Measurements from ENCODE around the gene VPS45. TPM values are rescaled to one million over a fixed set of nuclear protein-coding genes. Genes with fewer than 3 reads are reported as not detected.

Gene VPS45
- total and polyA plus RNA-seq, 4 donors: 19.7 to 58.2 (median 46.2) TPM

DNA sequence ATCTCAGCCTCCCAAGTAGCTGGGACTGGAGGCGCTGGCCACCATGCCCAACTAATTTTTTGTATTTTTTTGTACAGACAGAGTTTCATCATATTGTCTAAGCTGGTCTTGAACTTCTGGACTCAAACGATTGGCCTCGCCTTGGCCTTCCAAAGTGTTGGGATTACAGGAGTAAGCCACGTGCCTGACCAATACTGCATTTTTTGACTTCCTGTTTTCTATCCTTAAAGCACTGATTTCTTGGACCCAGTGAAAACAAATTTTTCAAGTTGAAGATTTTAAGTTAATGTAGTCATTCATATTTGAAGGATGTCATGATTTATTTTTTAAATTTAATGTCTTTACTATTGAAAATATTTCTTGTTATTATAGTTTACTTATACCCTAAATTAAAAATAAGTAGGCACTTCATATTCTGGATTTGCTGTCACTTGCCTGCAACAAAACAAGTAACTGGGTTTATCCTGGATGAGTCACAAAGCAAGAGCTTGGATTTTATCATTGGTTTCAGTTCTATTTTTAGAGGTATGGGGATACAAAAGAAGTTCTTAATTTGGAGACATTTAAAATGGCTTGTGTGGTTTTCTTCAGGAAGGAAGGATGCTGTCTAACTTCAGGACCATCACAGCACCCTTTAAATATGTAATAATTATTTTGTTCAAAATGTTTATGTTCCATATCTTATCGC lies 2.2 kb upstream of the VPS45 start:
- Histone ChIP-seq H3K4me3 (ENCODE audit: low read length in 2 of 2) (no peak overlapping the region), H3K4me1 (ENCODE audit: control insufficient read depth in 1 of 2, insufficient read depth in 2 of 2, low read length in 2 of 2) (peaks cover 3 to 4% of the 10 kb centered on the region in 2 donors), H3K27me3 (ENCODE audit: control insufficient read depth in 1 of 2, insufficient read depth in 2 of 2, low read length in 1 of 2) (no peaks in the 10 kb centered on the region), H3K9me3 (ENCODE audit: control insufficient read depth, low read length) (no peaks in the 10 kb centered on the region), H3K36me3 (ENCODE audit: control insufficient read depth in 1 of 2, insufficient read depth in 2 of 2, low read length in 1 of 2) (no peaks in the 10 kb centered on the region), H3K27ac (ENCODE audit: low read depth in 1 of 2, low read length in 2 of 2) (peak overlapping the region in 1 of 2 donors; percentile 7)
- ATAC-seq (ENCODE audit: low FRiP score): no peak
- intact Hi-C loops (cut with DNase I): no loop called here
- DNase-seq: no peak
- 52 to 61% methylated on average over 5 of the region's 5 CpGs for WGBS, 2 donors

DNA sequence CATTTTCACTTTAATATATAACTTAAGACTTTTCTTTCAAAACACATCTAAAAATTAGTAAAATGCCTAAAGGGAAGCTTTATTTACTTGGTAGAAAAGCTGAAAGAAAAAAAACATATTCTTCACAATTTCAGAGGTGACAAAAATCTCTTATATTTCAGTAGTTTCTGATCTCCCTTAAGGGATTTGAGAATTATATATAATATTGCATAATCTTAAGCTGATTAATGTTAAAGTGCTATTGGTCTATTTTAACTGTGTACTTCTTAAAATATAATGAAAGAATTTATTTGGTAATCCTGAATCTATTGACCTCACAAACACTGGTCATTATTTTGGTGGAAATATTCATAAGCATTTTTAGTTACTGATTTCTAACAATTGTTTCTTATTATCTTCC lies 1.2 kb upstream of the VPS45 start:
- intact Hi-C loops (cut with DNase I): no loop called here

DNA sequence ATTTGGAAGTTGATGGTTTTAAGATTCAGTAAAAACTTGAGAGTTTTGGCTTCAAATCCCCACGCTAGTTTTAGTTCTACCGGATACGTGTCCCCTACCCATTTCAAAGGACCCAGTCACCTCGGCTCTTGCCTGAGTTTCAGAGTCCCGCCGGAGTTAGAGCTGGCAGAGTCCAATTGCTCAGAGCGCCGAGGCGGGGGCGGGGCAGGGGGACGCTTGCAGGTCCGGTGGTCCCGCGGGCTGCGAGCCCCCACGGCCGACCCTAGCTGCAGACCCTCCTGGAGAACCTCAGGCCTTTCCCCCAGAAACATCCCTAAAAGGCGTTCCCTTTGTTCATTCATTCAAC lies 765 bp upstream of the VPS45 start:
- DNase-seq: peak; percentile 74 to 84
- WGBS, 2 donors: 0% methylated on average over 18 of the region's 18 CpGs
- H3K4me1 ChIP-seq (ENCODE audit: control insufficient read depth in 1 of 2, insufficient read depth in 2 of 2, low read length in 2 of 2): peaks cover 2 to 4% of the 10 kb centered on the region in 2 donors

More for the DNA sequence above, 1.2 kb upstream of the VPS45 start:
- peaks cover 3 to 4% of the 10 kb centered on the region in 2 donors for H3K4me1 ChIP-seq (ENCODE audit: control insufficient read depth in 1 of 2, insufficient read depth in 2 of 2, low read length in 2 of 2)
- H3K4me3 ChIP-seq (ENCODE audit: low read length in 2 of 2): peak overlapping the region; percentile 59 to 90
- ATAC-seq (ENCODE audit: low FRiP score) (no peak), DNase-seq (no peak)
- no peaks in the 10 kb centered on the region for H3K36me3 ChIP-seq (ENCODE audit: control insufficient read depth in 1 of 2, insufficient read depth in 2 of 2, low read length in 1 of 2)
- H3K27me3 ChIP-seq (ENCODE audit: control insufficient read depth in 1 of 2, insufficient read depth in 2 of 2, low read length in 1 of 2): no peaks in the 10 kb centered on the region
- H3K9me3 ChIP-seq (ENCODE audit: control insufficient read depth, low read length): no peaks in the 10 kb centered on the region
- H3K27ac ChIP-seq (ENCODE audit: low read depth in 1 of 2, low read length in 2 of 2): peak overlapping the region in 1 of 2 donors; percentile 49

DNA sequence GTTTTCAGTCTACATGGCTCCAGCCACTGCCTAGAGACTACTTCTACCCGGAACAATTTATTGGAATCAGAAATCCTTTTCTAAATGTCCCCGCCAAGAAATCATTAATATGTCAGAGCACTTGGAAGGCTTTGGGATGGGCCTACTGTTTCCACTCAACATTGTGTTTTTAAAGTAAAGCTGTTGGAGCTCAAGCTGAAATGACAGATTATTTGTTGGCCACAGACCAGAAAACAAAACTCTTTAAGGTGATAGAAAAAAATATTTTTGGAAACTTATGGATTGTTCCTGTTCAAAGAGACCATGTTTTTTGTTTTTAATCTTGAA lies 496 bp downstream of the VPS45 start:
- H3K4me1 ChIP-seq (ENCODE audit: control insufficient read depth in 1 of 2, insufficient read depth in 2 of 2, low read length in 2 of 2): peaks cover 0 to 4% of the 10 kb centered on the region in 2 donors
- peak overlapping the region; percentile 90 to 91 for H3K4me3 ChIP-seq (ENCODE audit: low read length in 2 of 2)
- no peaks in the 10 kb centered on the region for H3K9me3 ChIP-seq (ENCODE audit: control insufficient read depth, low read length)
- no peaks in the 10 kb centered on the region for H3K27me3 ChIP-seq (ENCODE audit: control insufficient read depth in 1 of 2, insufficient read depth in 2 of 2, low read length in 1 of 2)
- peak overlapping the region in 1 of 2 donors; percentile 55 for H3K27ac ChIP-seq (ENCODE audit: low read depth in 1 of 2, low read length in 2 of 2)
- intact Hi-C loops (cut with DNase I): no loop called here
- H3K36me3 ChIP-seq (ENCODE audit: control insufficient read depth in 1 of 2, insufficient read depth in 2 of 2, low read length in 1 of 2): no peaks in the 10 kb centered on the region
- 0 to 1% methylated on average over 2 of the region's 2 CpGs for WGBS, 2 donors
- no peak for ATAC-seq (ENCODE audit: low FRiP score)
- DNase-seq: no peak

More for the DNA sequence above, 765 bp upstream of the VPS45 start:
- Histone ChIP-seq H3K4me3 (ENCODE audit: low read length in 2 of 2) (peak overlapping the region; percentile 59 to 90), H3K27me3 (ENCODE audit: control insufficient read depth in 1 of 2, insufficient read depth in 2 of 2, low read length in 1 of 2) (no peaks in the 10 kb centered on the region), H3K27ac (ENCODE audit: low read depth in 1 of 2, low read length in 2 of 2) (peak overlapping the region; percentile 39 to 49), H3K36me3 (ENCODE audit: control insufficient read depth in 1 of 2, insufficient read depth in 2 of 2, low read length in 1 of 2) (no peaks in the 10 kb centered on the region), H3K9me3 (ENCODE audit: control insufficient read depth, low read length) (no peaks in the 10 kb centered on the region)
- peak; percentile 67 for ATAC-seq (ENCODE audit: low FRiP score)
- intact Hi-C loops (cut with DNase I): no loop called here

DNA sequence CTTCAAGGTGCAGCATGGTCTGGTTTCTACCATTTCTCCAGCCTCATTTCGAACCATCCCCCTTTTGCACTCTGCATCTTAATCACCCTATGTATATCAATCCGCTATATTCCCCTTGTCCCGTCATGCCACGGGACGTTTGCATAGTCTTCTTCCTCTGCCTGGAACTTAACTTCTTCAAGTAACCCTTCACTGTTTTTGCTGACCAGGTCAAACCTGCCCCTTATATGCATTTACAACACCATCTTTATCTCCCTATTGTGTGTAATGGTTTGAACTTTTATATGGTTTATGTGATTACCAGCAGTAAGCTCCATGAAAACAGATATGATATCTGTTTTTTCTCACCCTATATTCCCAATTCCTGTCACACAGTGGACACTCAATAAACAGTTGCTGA lies 2.3 kb downstream of the VPS45 start:
- no peak overlapping the region for H3K27ac ChIP-seq (ENCODE audit: low read depth in 1 of 2, low read length in 2 of 2)
- no peak for ATAC-seq (ENCODE audit: low FRiP score)
- H3K9me3 ChIP-seq (ENCODE audit: control insufficient read depth, low read length): no peaks in the 10 kb centered on the region
- intact Hi-C loops (cut with DNase I): no loop called here
- 86 to 87% methylated on average over 5 of the region's 5 CpGs for WGBS, 2 donors
- no peak for DNase-seq
- H3K27me3 ChIP-seq (ENCODE audit: control insufficient read depth in 1 of 2, insufficient read depth in 2 of 2, low read length in 1 of 2): no peaks in the 10 kb centered on the region
- no peaks in the 10 kb centered on the region for H3K36me3 ChIP-seq (ENCODE audit: control insufficient read depth in 1 of 2, insufficient read depth in 2 of 2, low read length in 1 of 2)
- H3K4me1 ChIP-seq (ENCODE audit: control insufficient read depth in 1 of 2, insufficient read depth in 2 of 2, low read length in 2 of 2): peaks cover 0 to 4% of the 10 kb centered on the region in 2 donors
- no peak overlapping the region for H3K4me3 ChIP-seq (ENCODE audit: low read length in 2 of 2)

DNA sequence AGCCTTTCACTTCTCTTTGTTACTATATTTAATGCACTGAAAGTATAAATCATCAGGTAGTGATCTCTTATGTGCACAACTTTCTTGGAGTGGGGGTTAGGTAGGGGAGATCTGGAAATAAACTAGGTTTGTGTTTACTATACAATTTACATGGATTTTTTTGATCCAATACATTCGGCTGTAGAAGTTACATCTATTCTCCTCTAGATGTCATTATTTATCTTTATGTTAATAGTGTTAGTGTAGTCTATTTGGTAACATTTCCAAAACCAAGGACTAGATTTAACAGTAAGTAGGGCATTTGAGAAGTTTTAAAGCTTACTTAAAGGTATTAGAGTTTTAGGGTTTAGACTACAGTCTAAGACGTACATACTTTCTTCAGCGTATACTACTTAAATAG lies 5.4 kb downstream of the VPS45 start:
- Histone ChIP-seq H3K36me3 (ENCODE audit: control insufficient read depth in 1 of 2, insufficient read depth in 2 of 2, low read length in 1 of 2) (peaks cover 0 to under 1% of the 10 kb centered on the region in 2 donors), H3K27ac (ENCODE audit: low read depth in 1 of 2, low read length in 2 of 2) (no peak overlapping the region), H3K27me3 (ENCODE audit: control insufficient read depth in 1 of 2, insufficient read depth in 2 of 2, low read length in 1 of 2) (no peaks in the 10 kb centered on the region), H3K4me3 (ENCODE audit: low read length in 2 of 2) (no peak overlapping the region), H3K4me1 (ENCODE audit: control insufficient read depth in 1 of 2, insufficient read depth in 2 of 2, low read length in 2 of 2) (peaks cover 0 to 4% of the 10 kb centered on the region in 2 donors), H3K9me3 (ENCODE audit: control insufficient read depth, low read length) (no peaks in the 10 kb centered on the region)
- 50 to 60% methylated on average over 3 of the region's 3 CpGs for WGBS, 2 donors
- intact Hi-C loops (cut with DNase I): loop anchor here (2.0 kb wide), 1 partner anchor 96 kb away; no protein-coding TSS in a partner anchor
- no peak for DNase-seq
- ATAC-seq (ENCODE audit: low FRiP score): peak; percentile 36

DNA sequence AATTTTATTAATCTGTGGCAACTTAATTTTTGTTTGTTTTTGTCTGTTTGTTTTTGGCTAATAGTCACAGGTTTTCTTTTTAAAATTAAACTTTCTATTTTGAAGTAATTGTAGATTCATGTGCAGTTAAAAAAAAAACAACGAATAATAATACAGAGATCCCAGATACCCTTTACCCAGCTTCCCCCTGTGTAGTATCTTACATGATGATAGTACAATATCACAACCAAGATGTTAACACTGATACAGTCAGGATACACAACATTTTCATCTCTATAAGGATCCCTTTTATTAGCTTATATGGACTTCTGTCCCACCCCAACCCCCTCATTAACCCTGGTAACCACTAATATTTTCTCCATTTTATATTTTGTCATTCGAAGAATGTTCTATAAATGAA lies 5.9 kb downstream of the VPS45 start:
- Histone ChIP-seq H3K27me3 (ENCODE audit: control insufficient read depth in 1 of 2, insufficient read depth in 2 of 2, low read length in 1 of 2) (no peaks in the 10 kb centered on the region), H3K4me3 (ENCODE audit: low read length in 2 of 2) (no peak overlapping the region), H3K4me1 (ENCODE audit: control insufficient read depth in 1 of 2, insufficient read depth in 2 of 2, low read length in 2 of 2) (peaks cover 0 to 4% of the 10 kb centered on the region in 2 donors), H3K27ac (ENCODE audit: low read depth in 1 of 2, low read length in 2 of 2) (no peak overlapping the region), H3K36me3 (ENCODE audit: control insufficient read depth in 1 of 2, insufficient read depth in 2 of 2, low read length in 1 of 2) (peaks cover 0 to 4% of the 10 kb centered on the region in 2 donors), H3K9me3 (ENCODE audit: control insufficient read depth, low read length) (no peaks in the 10 kb centered on the region)
- DNase-seq (no peak), ATAC-seq (ENCODE audit: low FRiP score) (no peak)
- WGBS, 2 donors: 76 to 84% methylated on average over 2 of the region's 2 CpGs
- intact Hi-C loops (cut with DNase I): loop anchor here (2.0 kb wide), 1 partner anchor 95 kb away; no protein-coding TSS in a partner anchor

DNA sequence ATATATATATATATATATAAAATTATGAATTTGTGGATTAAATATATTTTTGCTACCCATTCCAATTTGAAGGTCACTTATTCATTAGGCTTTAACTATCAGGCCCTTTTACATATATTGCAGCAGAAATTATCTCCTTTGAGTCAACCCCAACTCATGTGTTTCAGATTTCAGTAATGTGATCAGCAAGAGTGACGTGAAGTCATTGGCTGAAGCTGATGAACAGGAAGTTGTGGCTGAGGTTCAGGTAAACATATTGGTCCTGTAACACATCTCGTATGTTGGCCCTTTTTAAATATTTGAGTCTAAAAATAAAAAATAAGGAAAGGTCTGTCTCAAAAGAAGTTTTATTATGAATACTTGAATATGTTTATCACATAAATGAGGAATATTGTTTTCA lies 8.5 kb downstream of the VPS45 start:
- no peaks in the 10 kb centered on the region for H3K9me3 ChIP-seq (ENCODE audit: control insufficient read depth, low read length)
- peaks cover 0 to 9% of the 10 kb centered on the region in 2 donors for H3K36me3 ChIP-seq (ENCODE audit: control insufficient read depth in 1 of 2, insufficient read depth in 2 of 2, low read length in 1 of 2)
- ATAC-seq (ENCODE audit: low FRiP score) (no peak), DNase-seq (no peak)
- H3K4me3 ChIP-seq (ENCODE audit: low read length in 2 of 2): no peak overlapping the region
- intact Hi-C loops (cut with DNase I): no loop called here
- 76 to 77% methylated on average over 2 of the region's 2 CpGs for WGBS, 2 donors
- no peak overlapping the region for H3K27ac ChIP-seq (ENCODE audit: low read depth in 1 of 2, low read length in 2 of 2)
- H3K4me1 ChIP-seq (ENCODE audit: control insufficient read depth in 1 of 2, insufficient read depth in 2 of 2, low read length in 2 of 2): no peaks in the 10 kb centered on the region
- H3K27me3 ChIP-seq (ENCODE audit: control insufficient read depth in 1 of 2, insufficient read depth in 2 of 2, low read length in 1 of 2): no peaks in the 10 kb centered on the region

DNA sequence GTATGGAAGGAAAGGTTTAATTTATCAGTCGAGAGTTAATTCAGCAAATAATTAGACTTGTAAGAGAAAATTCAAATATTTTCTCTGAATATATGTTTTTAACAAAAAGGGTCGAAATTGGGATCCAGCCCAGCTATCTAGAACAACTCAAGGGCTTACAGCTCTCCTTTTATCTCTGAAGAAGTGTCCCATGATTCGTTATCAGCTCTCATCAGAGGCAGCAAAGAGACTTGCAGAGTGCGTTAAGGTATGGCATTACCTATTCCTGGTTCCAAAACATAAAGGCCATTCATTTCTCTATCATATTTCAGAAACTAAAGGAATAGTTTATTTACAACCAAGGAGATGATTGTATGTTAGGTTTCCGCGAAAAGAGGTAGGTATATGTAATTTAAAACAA lies 9.4 kb downstream of the VPS45 start:
- H3K4me1 ChIP-seq (ENCODE audit: control insufficient read depth in 1 of 2, insufficient read depth in 2 of 2, low read length in 2 of 2): no peaks in the 10 kb centered on the region
- H3K27ac ChIP-seq (ENCODE audit: low read depth in 1 of 2, low read length in 2 of 2): no peak overlapping the region
- H3K36me3 ChIP-seq (ENCODE audit: control insufficient read depth in 1 of 2, insufficient read depth in 2 of 2, low read length in 1 of 2): peaks cover 0 to 9% of the 10 kb centered on the region in 2 donors
- DNase-seq: no peak
- intact Hi-C loops (cut with DNase I): no loop called here
- H3K27me3 ChIP-seq (ENCODE audit: control insufficient read depth in 1 of 2, insufficient read depth in 2 of 2, low read length in 1 of 2): no peaks in the 10 kb centered on the region
- H3K4me3 ChIP-seq (ENCODE audit: low read length in 2 of 2): no peak overlapping the region
- WGBS, 2 donors: 91 to 92% methylated on average over 6 of the region's 6 CpGs
- ATAC-seq (ENCODE audit: low FRiP score): no peak
- H3K9me3 ChIP-seq (ENCODE audit: control insufficient read depth, low read length): no peaks in the 10 kb centered on the region

Data from aorta (tissue), 5 donors.